MV-4-11 (cell line): Measurements from ENCODE around the gene EIF4H.
A peak's percentile ranks its signal among the peaks of the same experiment; 100 is the strongest.
"Not testable (repeated sequence)": the region's sequence is repeated elsewhere in the genome, so short reads cannot be mapped to it uniquely, and the experiment has no call there.

Source experiments
- DNase-seq: peaks from one replicate; lab custom pipeline; 2025; lab: John Stamatoyannopoulos, UW

The EIF4H gene

GRCh38 chr7:74224907-74225306, 50.8 kb downstream of the EIF4H start:
- DNase-seq, result not testable (repeated sequence)

GRCh38 chr7:74225400-74225799, 51.2 kb downstream of the EIF4H start:
- DNase-seq, result peak; percentile 77

GRCh38 chr7:74226633-74227032, 52.5 kb downstream of the EIF4H start:
- DNase-seq, result peak; percentile 95

- DNase-seq, result peak; percentile 53
Measured at GRCh38 chr7:74228951-74229900, 55.1 kb downstream of the EIF4H start.

- peak; percentile 91 for DNase-seq
Measured at GRCh38 chr7:74230446-74231231, 56.5 kb downstream of the EIF4H start.

- peak; percentile 47 for DNase-seq
Measured at GRCh38 chr7:74231232-74231590, 57.1 kb downstream of the EIF4H start.

GRCh38 chr7:74233655-74234285, 59.6 kb downstream of the EIF4H start:
- DNase-seq, result no peak

- DNase-seq, result no peak
Measured at GRCh38 chr7:74235518-74236268, 61.5 kb downstream of the EIF4H start.

- no peak for DNase-seq
Measured at GRCh38 chr7:74236284-74236683, 62.1 kb downstream of the EIF4H start.

- DNase-seq, result no peak
Measured at GRCh38 chr7:74240482-74240881, 66.3 kb downstream of the EIF4H start.

- DNase-seq, result no peak
Measured at GRCh38 chr7:74242122-74242443, 67.9 kb downstream of the EIF4H start.

- no peak for DNase-seq
Measured at GRCh38 chr7:74246497-74246896, 72.3 kb downstream of the EIF4H start.
